Dermis lymphatic vessel endothelial cell (primary cell): ENCODE data around the gene KIF22. TPM values are rescaled to one million over a fixed set of nuclear protein-coding genes. Genes with fewer than 3 reads are reported as not detected.

ENCODE experiments used
- total RNA-seq: library from RNA; depleted of rRNA; stranded (reverse); fragments of >200 nt; gene quantifications from 2 replicates; pipeline ENCODE4 v1.2.1, GENCODE V29; 2014

KIF22 gene
- 15.1 TPM in 2 replicates for total RNA-seq

DNA sequence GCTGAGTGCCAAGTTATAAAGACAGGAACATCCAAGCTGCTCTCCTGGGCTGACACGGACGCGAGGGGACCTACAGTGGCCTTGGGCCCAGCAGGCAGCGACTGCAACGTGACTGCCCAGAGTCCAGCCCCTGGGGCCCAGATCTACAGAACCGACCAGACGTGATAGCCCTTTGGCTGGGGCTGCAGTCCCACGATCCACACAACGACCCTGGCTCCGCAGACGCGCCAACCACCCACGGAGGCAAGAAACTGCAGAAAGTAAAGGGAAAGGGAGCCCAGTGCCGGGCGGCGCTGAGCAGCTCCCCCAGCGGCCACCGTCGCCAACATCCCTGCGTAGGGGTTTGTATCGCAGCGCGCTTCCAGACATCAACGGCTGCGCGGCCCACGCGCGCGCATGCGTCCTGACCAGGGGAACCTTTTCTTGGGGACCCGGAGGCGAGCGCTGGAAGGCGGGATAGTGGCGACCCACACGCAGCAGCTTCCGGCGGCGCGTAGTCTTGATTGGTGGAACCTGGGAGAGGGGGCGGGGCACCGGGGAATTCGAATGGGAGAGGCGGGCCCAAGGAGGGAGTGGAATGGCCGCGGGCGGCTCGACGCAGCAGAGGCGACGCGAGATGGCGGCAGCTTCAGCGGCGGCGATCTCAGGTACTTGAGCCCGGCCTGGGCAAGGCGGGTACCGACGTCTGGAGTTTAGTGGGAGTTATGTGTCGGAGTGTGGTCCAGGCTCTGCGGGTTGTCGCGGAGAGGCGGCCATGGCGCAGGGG, at the start of gene KIF22:
Gene KIF22, plus strand, starts transcription at position 569 of the 766 bp plus-strand sequence. Its CDS starts 9 bp downstream, at position 578.

GRCh38 chr16:29745853-29746345, 44.7 kb upstream of the KIF22 start, which contains the start of gene C16orf54:
Gene C16orf54, minus strand, starts transcription at chr16:29745990. Its CDS starts 1,039 bp downstream, at chr16:29744951.

DNA sequence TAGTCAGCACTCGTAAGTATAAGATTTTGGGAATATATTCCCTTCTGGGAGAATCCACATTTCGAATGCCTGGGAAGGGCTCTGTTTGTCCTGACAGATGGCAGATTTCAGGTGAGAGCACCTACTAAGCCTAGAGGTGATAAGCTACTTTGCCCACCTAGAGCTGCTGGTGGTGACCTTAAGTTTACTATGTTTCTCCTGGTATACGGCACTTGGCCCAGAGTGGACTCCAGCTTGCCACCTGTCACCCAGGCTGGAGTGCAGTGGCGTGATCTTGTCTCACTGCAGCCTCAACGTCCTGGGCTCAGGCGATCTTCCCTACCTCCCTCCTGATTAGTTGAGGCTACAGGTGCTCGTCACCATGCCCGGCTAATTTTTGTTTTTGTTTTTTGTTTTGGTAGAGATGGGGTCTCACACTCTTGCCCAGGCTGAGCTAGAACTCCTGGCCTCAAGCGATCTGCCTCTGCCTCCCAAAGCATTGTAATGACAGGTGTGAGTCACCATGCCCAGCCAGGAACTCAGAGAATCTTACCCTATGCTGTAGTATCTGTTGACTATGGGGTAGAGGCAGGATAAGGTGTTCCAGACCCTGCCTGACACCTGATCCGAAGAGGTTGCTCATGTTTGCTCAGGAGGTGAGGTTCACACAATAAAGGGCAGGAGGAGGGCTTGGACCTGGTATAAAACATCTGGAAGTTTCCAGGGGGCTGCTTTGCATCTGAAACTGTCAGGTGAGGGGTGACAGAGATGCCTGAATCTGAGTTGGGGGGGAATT, 12.8 kb upstream of the KIF22 start, which contains the start of gene ZG16:
Gene ZG16, plus strand, starts transcription at position 681 of the 775 bp plus-strand sequence. CDS start 1,011 bp downstream, outside the sequence.

GRCh38 chr16:29806099-29806579, 15.6 kb downstream of the KIF22 start, which contains the start of gene MAZ:
Gene MAZ, plus strand, starts transcription at chr16:29806529. Its CDS starts 173 bp downstream, at chr16:29806702.

DNA sequence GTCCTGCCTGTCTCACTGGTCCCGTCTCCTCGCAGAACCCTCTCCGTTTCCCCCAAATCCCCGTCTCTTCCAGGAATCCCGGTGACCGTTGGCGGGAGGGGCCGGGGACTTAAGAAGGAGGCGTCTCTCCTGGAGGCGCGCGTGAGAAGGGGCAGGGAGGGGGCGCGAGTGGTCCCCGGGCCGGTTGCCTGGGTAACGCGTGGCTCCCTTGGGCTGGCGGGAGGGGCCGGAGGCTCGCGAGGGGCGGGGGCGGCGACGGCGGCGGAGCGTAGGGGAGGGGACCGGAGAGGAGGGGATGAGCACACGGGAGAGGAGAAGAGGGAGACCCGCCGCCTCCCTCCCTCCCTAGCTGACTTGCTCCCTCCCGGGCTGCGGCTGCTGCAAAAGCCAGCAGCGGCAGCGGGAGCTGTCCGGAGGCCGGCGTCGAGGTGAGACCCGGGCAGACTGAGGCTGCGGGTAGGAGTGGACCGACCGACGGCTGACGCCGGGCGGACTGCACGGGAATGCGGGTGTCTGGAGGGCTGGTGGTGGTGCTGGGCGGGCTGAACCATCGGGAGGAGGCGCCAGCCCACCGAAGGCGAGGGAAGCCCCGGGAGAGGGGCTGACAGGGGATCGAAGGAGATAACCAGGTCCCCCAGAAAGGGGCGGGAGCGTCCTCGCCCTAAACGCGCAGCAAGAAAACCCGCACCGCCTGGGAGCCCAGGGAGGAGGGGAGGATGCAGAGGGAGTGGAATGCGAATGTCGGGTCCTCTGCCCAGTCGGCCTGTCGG, 21.5 kb downstream of the KIF22 start, which contains the start of gene PRRT2:
Gene PRRT2, plus strand, starts transcription at position 298 of the 770 bp plus-strand sequence. CDS start 862 bp downstream, outside the sequence.

GRCh38 chr16:29815793-29816693, 25.5 kb downstream of the KIF22 start, which contains the start of gene PAGR1:
Gene PAGR1, plus strand, starts transcription at chr16:29816152. Its CDS starts 374 bp downstream, at chr16:29816526.

GRCh38 chr16:29820271-29820701, 29.7 kb downstream of the KIF22 start, which contains the start of gene MVP:
Gene MVP, plus strand, starts transcription at chr16:29820462. Its CDS starts 10,088 bp downstream, at chr16:29830550.

Other genes with a start within 250 kb of the KIF22 start
- not detected in 2 replicates for gene SPN, start 127.5 kb upstream of the KIF22 start, total RNA-seq
- 0.65 TPM in 1 of 2 replicates, not detected in the other for gene QPRT, start 111.6 kb upstream of the KIF22 start, total RNA-seq
- not detected in 2 replicates for gene C16orf54, start 44.8 kb upstream of the KIF22 start, total RNA-seq
- gene ZG16, start 12.5 kb upstream of the KIF22 start, total RNA-seq, result not detected in 2 replicates
- gene MAZ, start 15.8 kb downstream of the KIF22 start, total RNA-seq, result 102 and 129 TPM in 2 replicates
- under 0.01 and 0.09 TPM in 2 replicates for gene PRRT2, start 21.4 kb downstream of the KIF22 start, total RNA-seq
- gene PAGR1, start 25.4 kb downstream of the KIF22 start, total RNA-seq, result 14.0 and 15.6 TPM in 2 replicates
- 106 and 116 TPM in 2 replicates for gene MVP, start 29.7 kb downstream of the KIF22 start, total RNA-seq
- gene CDIPT, start 72.5 kb downstream of the KIF22 start, total RNA-seq, result 68.7 and 73.8 TPM in 2 replicates
- gene SEZ6L2, start 108.8 kb downstream of the KIF22 start, total RNA-seq, result 0.26 and 0.98 TPM in 2 replicates
- gene ASPHD1, start 109.7 kb downstream of the KIF22 start, total RNA-seq, result 0.17 and 0.33 TPM in 2 replicates
- 2.6 and 3.2 TPM in 2 replicates for gene KCTD13, start 135.5 kb downstream of the KIF22 start, total RNA-seq
- gene TMEM219, start 171.3 kb downstream of the KIF22 start, total RNA-seq, result 54.8 and 69.0 TPM in 2 replicates
- gene TAOK2, start 183.1 kb downstream of the KIF22 start, total RNA-seq, result 77.8 and 79.8 TPM in 2 replicates
- gene HIRIP3, start 204.9 kb downstream of the KIF22 start, total RNA-seq, result 3.6 and 5.5 TPM in 2 replicates
- 16.6 and 17.7 TPM in 2 replicates for gene INO80E, start 205.5 kb downstream of the KIF22 start, total RNA-seq
- 0.09 and 0.33 TPM in 2 replicates for gene DOC2A, start 220.3 kb downstream of the KIF22 start, total RNA-seq
- gene C16orf92, start 232.4 kb downstream of the KIF22 start, total RNA-seq, result not detected in 2 replicates
- not detected in 2 replicates for gene TLCD3B, start 240.5 kb downstream of the KIF22 start, total RNA-seq